GM12872 (cell line): ENCODE results near the gene NCAM2.

Source experiments
- TF ChIP-seq, protein P1 (sequence below): IDR thresholded peaks from 3 replicates; pipeline ENCODE4 v1.5.1; 2011; ENCODE audit warnings: low read depth, mild to moderate bottlenecking, low read length, moderate library complexity; ENCODE audit not compliant: insufficient read depth

NCAM2 gene

GRCh38 chr21:21226472-21226871 lies 228.3 kb downstream of the NCAM2 start:
- TF ChIP-seq, protein P1, sequence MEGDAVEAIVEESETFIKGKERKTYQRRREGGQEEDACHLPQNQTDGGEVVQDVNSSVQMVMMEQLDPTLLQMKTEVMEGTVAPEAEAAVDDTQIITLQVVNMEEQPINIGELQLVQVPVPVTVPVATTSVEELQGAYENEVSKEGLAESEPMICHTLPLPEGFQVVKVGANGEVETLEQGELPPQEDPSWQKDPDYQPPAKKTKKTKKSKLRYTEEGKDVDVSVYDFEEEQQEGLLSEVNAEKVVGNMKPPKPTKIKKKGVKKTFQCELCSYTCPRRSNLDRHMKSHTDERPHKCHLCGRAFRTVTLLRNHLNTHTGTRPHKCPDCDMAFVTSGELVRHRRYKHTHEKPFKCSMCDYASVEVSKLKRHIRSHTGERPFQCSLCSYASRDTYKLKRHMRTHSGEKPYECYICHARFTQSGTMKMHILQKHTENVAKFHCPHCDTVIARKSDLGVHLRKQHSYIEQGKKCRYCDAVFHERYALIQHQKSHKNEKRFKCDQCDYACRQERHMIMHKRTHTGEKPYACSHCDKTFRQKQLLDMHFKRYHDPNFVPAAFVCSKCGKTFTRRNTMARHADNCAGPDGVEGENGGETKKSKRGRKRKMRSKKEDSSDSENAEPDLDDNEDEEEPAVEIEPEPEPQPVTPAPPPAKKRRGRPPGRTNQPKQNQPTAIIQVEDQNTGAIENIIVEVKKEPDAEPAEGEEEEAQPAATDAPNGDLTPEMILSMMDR: no peak

GRCh38 chr21:21230672-21231071 lies 232.5 kb downstream of the NCAM2 start:
- TF ChIP-seq, protein P1: no peak

- TF ChIP-seq, protein P1: no peak
Measured at GRCh38 chr21:21231913-21232312, 233.7 kb downstream of the NCAM2 start.

GRCh38 chr21:21232320-21232719 lies 234.1 kb downstream of the NCAM2 start:
- TF ChIP-seq, protein P1: no peak

GRCh38 chr21:21233051-21233450 lies 234.8 kb downstream of the NCAM2 start:
- TF ChIP-seq, protein P1: no peak

DNA sequence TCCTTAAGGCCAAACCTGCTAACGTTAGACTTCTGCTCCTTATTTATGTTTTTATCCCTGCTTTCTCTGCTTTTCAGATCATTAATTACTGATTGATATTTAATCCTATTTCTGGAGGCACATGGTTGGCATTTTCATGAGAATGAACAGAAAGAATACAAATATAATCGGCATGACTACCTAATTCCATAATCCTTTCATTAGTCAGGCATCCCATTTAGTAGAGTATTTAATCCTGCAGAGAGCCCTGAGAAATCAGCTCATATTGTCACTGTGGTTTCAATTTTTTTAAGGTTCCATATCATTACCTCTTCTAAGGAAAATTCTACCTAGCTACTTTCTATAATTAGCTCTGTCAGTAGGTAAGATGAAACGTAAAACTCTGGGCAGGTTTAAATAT lies 238.8 kb downstream of the NCAM2 start:
- TF ChIP-seq, protein P1: no peak

GRCh38 chr21:21238629-21239400 lies 240.6 kb downstream of the NCAM2 start:
- TF ChIP-seq, protein P1: no peak

DNA sequence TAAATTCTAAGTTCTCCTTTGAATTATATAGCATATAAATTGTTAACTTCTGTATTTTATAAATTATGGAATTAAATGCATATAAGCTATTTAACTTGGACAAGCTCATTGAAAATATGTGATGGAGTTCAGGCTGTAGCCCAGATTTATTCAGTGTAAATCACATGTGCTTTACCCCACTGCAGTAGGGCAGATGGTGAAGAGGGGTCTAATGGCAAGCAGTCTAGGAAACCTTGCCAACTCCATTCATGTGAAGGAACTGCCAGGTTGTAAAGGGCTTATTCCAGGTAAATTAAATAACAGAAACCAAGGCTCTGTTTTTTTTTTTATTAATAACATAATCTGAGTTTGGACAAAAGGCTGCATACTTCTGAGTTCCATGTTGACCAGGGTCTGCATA lies 243.2 kb downstream of the NCAM2 start:
- TF ChIP-seq, protein P1: no peak
